GM12878 (cell line): Measurements from ENCODE around the gene GMIP. TPM values are rescaled to one million over a fixed set of nuclear protein-coding genes. Genes with fewer than 3 reads are reported as not detected.
A peak's percentile ranks its signal among the peaks of the same experiment; 100 is the strongest.

Source experiments
- ATAC-seq: fragments of 200-7000 bp; cut with Tn5 transposase; 3 replicates; pipeline ENCODE4 v1.9.1; 2020; ENCODE audit warnings: mild to moderate bottlenecking, moderate library complexity
- BruUV-seq: library from RNA; stranded (reverse); fragments of 400-500 nt; replicated peaks from 2 replicates; lab custom pipeline; 2021; lab: Mats Ljungman, UMichigan
- CTCF ChIA-PET: fragments of 300-600 bp; sonication (Branson Sonifier 250); formaldehyde crosslinking; extraction: SDS; loops from one replicate; lab custom pipeline; 2021; ENCODE audit warnings: inconsistent platforms; lab: Yijun Ruan, JAX
- POLR2A ChIA-PET: fragments of 350-600 bp; formaldehyde crosslinking; extraction: SDS; loops from one replicate; lab custom pipeline; 2021; ENCODE audit warnings: inconsistent platforms; lab: Charles Lee
- RAD21 ChIA-PET: fragments of 300-600 bp; sonication (Branson Sonifier 250); formaldehyde crosslinking; loops from one replicate; lab custom pipeline; 2023; ENCODE audit warnings: antibody characterized with exemption; ENCODE audit not compliant: unreplicated experiment; lab: Charles Lee
- SMC1A ChIA-PET: fragments of 300-600 bp; sonication (Branson Sonifier 250); formaldehyde crosslinking; loops from one replicate; lab custom pipeline; 2023; ENCODE audit not compliant: unreplicated experiment, uncharacterized antibody; lab: Charles Lee
- DNase-seq: peaks from one replicate; pipeline ENCODE4 v3.0.0-alpha.2; 2011; ENCODE audit warnings: low read depth, low spot score
- FAIRE-seq: peaks from 3 replicates; lab custom pipeline; 2011; peaks lifted over from hg19 to GRCh38; lab: Jason Lieb, UNC
- H2AFZ ChIP-seq: 2 replicates; pipeline ENCODE4 v1.6.0; 2011; ENCODE audit warnings: low read depth, low read length, control low read depth; ENCODE audit not compliant: control insufficient read depth
- H3K27ac ChIP-seq: 2 replicates; pipeline ENCODE4 v1.5.1; 2011; ENCODE audit warnings: control low read depth; ENCODE audit not compliant: control insufficient read depth, insufficient read depth
- H3K27me3 ChIP-seq, 2 experiments: replicated peaks in 1 of 2; 2 replicates each; pipeline versions ENCODE4 v1.6.0 to v1.6.1; 2011; ENCODE audit warnings: low read length in 1 of 2; ENCODE audit not compliant: control insufficient read depth in 2 of 2, insufficient read depth in 2 of 2
- H3K36me3 ChIP-seq, 2 experiments: 2 replicates each; pipeline ENCODE4 v1.5.1; 2011; ENCODE audit warnings: low read length in 1 of 2; ENCODE audit not compliant: control insufficient read depth in 2 of 2, insufficient read depth in 2 of 2
- H3K4me1 ChIP-seq: 2 replicates; pipeline ENCODE4 v1.6.1; 2011; ENCODE audit warnings: mild to moderate bottlenecking, low read length, moderate library complexity, mixed read lengths; ENCODE audit not compliant: control insufficient read depth, insufficient read depth
- H3K4me2 ChIP-seq: 2 replicates; pipeline ENCODE4 v1.6.0; 2011; ENCODE audit warnings: control low read depth; ENCODE audit not compliant: control insufficient read depth, insufficient read depth
- H3K4me3 ChIP-seq: fragments of 200-600 bp; sonication (generic); 2 replicates; pipeline ENCODE4 v1.5.1; 2016
- H3K79me2 ChIP-seq: 2 replicates; pipeline ENCODE4 v1.6.0; 2011; ENCODE audit warnings: low read length; ENCODE audit not compliant: control insufficient read depth, insufficient read depth
- H3K9ac ChIP-seq: 2 replicates; pipeline ENCODE4 v1.8.0; 2011; ENCODE audit warnings: low read length, control low read depth, mixed read lengths; ENCODE audit not compliant: control insufficient read depth, insufficient read depth
- H3K9me3 ChIP-seq: replicated peaks from 3 replicates; pipeline ENCODE4 v1.5.1; 2011; ENCODE audit warnings: mild to moderate bottlenecking, low read length; ENCODE audit not compliant: control insufficient read depth, insufficient read depth
- H4K20me1 ChIP-seq: 2 replicates; pipeline ENCODE4 v1.6.0; 2011; ENCODE audit not compliant: control insufficient read depth, insufficient read depth
- CHD1 ChIP-seq: IDR thresholded peaks from 2 replicates; pipeline ENCODE4 v1.6.1; 2012; ENCODE audit warnings: low read depth, low read length, improper control_type of control experiment
- FOS ChIP-seq: IDR thresholded peaks from 3 replicates; pipeline ENCODE4 v1.6.1; 2011; ENCODE audit warnings: borderline replicate concordance; ENCODE audit not compliant: insufficient read length; ENCODE audit errors: extremely low read depth
- HCFC1 ChIP-seq: fragments of 150-350 bp; IDR thresholded peaks from 2 replicates; pipeline ENCODE4 v1.6.1; 2014; ENCODE audit warnings: low read length
- MAX ChIP-seq: IDR thresholded peaks from 2 replicates; pipeline ENCODE4 v1.6.1; 2012; ENCODE audit warnings: low read depth, low read length, improper control_type of control experiment
- MLLT1 ChIP-seq: fragments of 450-650 bp; IDR thresholded peaks from 2 replicates; pipeline ENCODE4 v1.6.1; 2016; ENCODE audit warnings: mild to moderate bottlenecking
- NFYB ChIP-seq: IDR thresholded peaks from 2 replicates; pipeline ENCODE4 v1.6.1; 2011; ENCODE audit warnings: low read depth, mild to moderate bottlenecking, low read length, improper control_type of control experiment, moderate library complexity; ENCODE audit not compliant: insufficient read depth
- PBX3 ChIP-seq: IDR thresholded peaks from 2 replicates; pipeline ENCODE4 v1.6.1; 2011; ENCODE audit warnings: mild to moderate bottlenecking, low read depth, low read length, moderate library complexity; ENCODE audit not compliant: insufficient replicate concordance
- PKNOX1 ChIP-seq: fragments of 450-650 bp; IDR thresholded peaks from 2 replicates; pipeline ENCODE4 v1.6.1; 2016; ENCODE audit warnings: mild to moderate bottlenecking
- PRDM15 ChIP-seq: fragments of 450-650 bp; formaldehyde crosslinking; IDR thresholded peaks from 2 replicates; pipeline ENCODE4 v1.4.0; 2020; ENCODE audit warnings: mild to moderate bottlenecking, moderate library complexity
- RFX5 ChIP-seq: IDR thresholded peaks from 2 replicates; pipeline ENCODE4 v1.6.1; 2011; ENCODE audit warnings: low read depth, low read length, improper control_type of control experiment
- SRF ChIP-seq, 2 experiments: IDR thresholded peaks; 2 replicates each; pipeline ENCODE4 v1.6.1; 2011; ENCODE audit warnings: low read depth in 2 of 2, low read length in 2 of 2, mild to moderate bottlenecking in 1 of 2, moderate library complexity in 1 of 2
- STAT1 ChIP-seq: fragments of 450-650 bp; conservative IDR thresholded peaks from 2 replicates; pipeline ENCODE4 v1.6.1; 2014; ENCODE audit warnings: antibody characterized with exemption, mild to moderate bottlenecking
- WGBS: methylation state at CpG from one replicate; pipeline ENCODE4 v1.1.6; 2016; ENCODE audit warnings: low lambda C conversion rate; ENCODE audit not compliant: insufficient replicate concordance, insufficient coverage; ENCODE audit errors: missing lambda C conversion rate; 5-methylcytosine and 5-hydroxymethylcytosine counted together
- in situ Hi-C: fragments of 300-500 bp; cut with MboI; formaldehyde crosslinking; loops from 9 replicates; pipeline ENCODE4 v1.14.3; 2018; ENCODE audit warnings: mixed read lengths
- intact Hi-C: fragments of 100-400 bp; cut with micrococcal nuclease; formaldehyde crosslinking; loops from one replicate; pipeline ENCODE4 v1.14.2; 2022; ENCODE audit not compliant: unreplicated experiment
- polyA plus RNA-seq, 11 experiments: library from polyadenylated mRNA; depleted of rRNA in 4 of 11; unstranded in 6 of 11; stranded (reverse) in 5 of 11; fragments of >200 nt; fragmentation: Nextera tagmentation in 4 of 11; fragmentation: Illumina TruSeq in 1 of 11; extraction: Ambion mirVana in 4 of 11; extraction: Trizol in 1 of 11; gene quantifications; 1 replicate in 1 of 11; 2 replicates in 10 of 11; pipeline versions ENCODE4 v1.2.1 to v1.2.3, GENCODE V29; 2011 to 2016; ENCODE audit warnings: inconsistent platforms in 2 of 11, missing spikeins in 2 of 11, low read depth in 1 of 11
- total RNA-seq, 4 experiments: library from RNA; depleted of rRNA in 3 of 4; stranded (reverse); fragments of >200 nt in 3 of 4; fragmentation: Illumina TruSeq in 1 of 4; extraction: Trizol in 1 of 4; gene quantifications; 2 replicates each; pipeline versions ENCODE4 v1.2.1 to v1.2.3, GENCODE V29; 2013 to 2021

GMIP gene
- total and polyA plus RNA-seq, 10 of the 15 experiments (the other 5 are each of a cell fraction or from before 2014, with no cell fraction given), result 1.5 to 63.5 (median 22.3) TPM

- TF ChIP-seq CHD1 (no peak), PKNOX1 (peak; percentile 86), STAT1 (no peak), PRDM15 (CRISPR knock-in tag) (no peak), FOS (no peak), RFX5 (no peak), PBX3 (peak; percentile 48), MAX (no peak), NFYB (0 out of 2 replicates have a peak, but pooled peaks have one; percentile 25), HCFC1 (no peak), MLLT1 (no peak), SRF (IDR thresholded peaks at IDR 0.05; ENCODE audit: low read depth in 2 of 2, low read length in 2 of 2) (no peak)
- DNase-seq, result no peak
- no peaks in the 10 kb centered on the region for H4K20me1 ChIP-seq
- in situ Hi-C loops, result no loop called here
- no peak overlapping the region for H2AFZ ChIP-seq
- ChIA-PET SMC1A (interaction anchor here (1.0 to 3.3 kb wide), 3 partner anchors 9 to 11 kb away, joined by 3 to 28 read pairs (median 8); no protein-coding TSS in a partner anchor), CTCF (interaction anchor here (0.8 to 1.2 kb wide), 3 partner anchors 12 to 48 kb away, joined by 3 read pairs; no protein-coding TSS in a partner anchor), POLR2A (interaction anchor here (0.7 to 4.2 kb wide), 7 partner anchors 9 to 59 kb away, joined by 3 to 23 read pairs (median 5); partner anchors contain the start of genes GMIP and PBX4), RAD21 (interaction anchor here (1.0 to 2.9 kb wide), 3 partner anchors 11 to 16 kb away, joined by 4 to 14 read pairs (median 4); no protein-coding TSS in a partner anchor)
- no peaks in the 10 kb centered on the region for H3K27me3 ChIP-seq
- H3K36me3 ChIP-seq, result no peaks in the 10 kb centered on the region
- no peak overlapping the region for H3K4me3 ChIP-seq
- peak overlapping the region; percentile 10; the same call in 1 of the 2 replicates for H3K27ac ChIP-seq
- no peaks in the 10 kb centered on the region; the same call in 2 of the 3 replicates for H3K9me3 ChIP-seq
- H3K9ac ChIP-seq, result no peak overlapping the region
- H3K79me2 ChIP-seq, result peaks cover 3% of the 10 kb centered on the region
- no TSS peak for BruUV-seq
- H3K4me1 ChIP-seq, result peaks cover 44% of the 10 kb centered on the region
- ATAC-seq, result no peak
- no peak for FAIRE-seq
- no peak overlapping the region for H3K4me2 ChIP-seq
- WGBS, result 5% methylated on average over 3 of the region's 3 CpGs
- intact Hi-C loops, result no loop called here
These were observed 40.6 kb downstream of the GMIP start for GRCh38 chr19:19602713-19603324.
